GM12874 (cell line): Measurements from ENCODE around the gene HDAC4.

Experiments
- TF ChIP-seq, protein P1 (sequence below): IDR thresholded peaks from 2 replicates; pipeline ENCODE4 v1.5.1; 2011; ENCODE audit warnings: low read depth, mild to moderate bottlenecking, control low read depth, low read length, moderate library complexity; ENCODE audit not compliant: insufficient read depth

Gene HDAC4

DNA sequence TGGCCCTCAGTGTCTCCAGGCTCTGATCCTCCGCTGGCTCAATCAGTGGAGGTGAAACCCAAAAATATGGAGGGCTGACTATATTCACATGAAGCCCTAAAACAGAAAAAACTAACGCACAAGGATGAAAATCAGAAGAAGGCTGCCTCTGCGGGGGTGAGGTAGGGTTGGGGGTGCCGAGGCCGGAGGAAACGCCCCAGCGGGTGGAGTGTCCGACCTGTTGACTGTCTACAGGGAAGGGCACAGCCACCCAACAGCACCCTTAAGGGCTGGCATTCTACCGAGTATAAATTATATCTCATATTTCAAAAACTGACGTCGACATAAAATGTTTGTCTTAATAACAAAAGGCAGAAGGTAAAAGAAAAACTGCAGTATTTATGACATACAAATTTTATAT is 223.5 kb downstream of the HDAC4 start:
- TF ChIP-seq, protein P1, sequence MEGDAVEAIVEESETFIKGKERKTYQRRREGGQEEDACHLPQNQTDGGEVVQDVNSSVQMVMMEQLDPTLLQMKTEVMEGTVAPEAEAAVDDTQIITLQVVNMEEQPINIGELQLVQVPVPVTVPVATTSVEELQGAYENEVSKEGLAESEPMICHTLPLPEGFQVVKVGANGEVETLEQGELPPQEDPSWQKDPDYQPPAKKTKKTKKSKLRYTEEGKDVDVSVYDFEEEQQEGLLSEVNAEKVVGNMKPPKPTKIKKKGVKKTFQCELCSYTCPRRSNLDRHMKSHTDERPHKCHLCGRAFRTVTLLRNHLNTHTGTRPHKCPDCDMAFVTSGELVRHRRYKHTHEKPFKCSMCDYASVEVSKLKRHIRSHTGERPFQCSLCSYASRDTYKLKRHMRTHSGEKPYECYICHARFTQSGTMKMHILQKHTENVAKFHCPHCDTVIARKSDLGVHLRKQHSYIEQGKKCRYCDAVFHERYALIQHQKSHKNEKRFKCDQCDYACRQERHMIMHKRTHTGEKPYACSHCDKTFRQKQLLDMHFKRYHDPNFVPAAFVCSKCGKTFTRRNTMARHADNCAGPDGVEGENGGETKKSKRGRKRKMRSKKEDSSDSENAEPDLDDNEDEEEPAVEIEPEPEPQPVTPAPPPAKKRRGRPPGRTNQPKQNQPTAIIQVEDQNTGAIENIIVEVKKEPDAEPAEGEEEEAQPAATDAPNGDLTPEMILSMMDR, result no peak

DNA sequence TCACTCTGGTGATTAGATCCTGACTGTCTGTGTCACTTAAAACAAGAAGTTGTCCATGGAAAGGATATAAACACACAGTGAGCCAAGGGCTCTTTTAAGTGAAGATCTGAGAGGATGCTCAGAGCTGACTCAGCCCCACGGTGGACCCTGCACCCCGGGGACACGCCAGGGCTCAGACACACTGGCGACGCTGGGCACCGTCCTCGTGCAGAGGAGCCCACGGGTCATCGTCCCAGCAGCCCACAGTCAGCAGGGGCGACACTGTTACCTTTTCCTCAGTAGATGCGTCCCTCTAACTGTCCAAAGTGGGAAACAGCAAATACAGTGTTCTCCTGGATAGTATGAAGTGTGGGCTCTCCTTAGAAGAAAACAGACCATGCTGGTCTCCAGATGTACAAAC is 225.6 kb downstream of the HDAC4 start:
- TF ChIP-seq, protein P1, result no peak

DNA sequence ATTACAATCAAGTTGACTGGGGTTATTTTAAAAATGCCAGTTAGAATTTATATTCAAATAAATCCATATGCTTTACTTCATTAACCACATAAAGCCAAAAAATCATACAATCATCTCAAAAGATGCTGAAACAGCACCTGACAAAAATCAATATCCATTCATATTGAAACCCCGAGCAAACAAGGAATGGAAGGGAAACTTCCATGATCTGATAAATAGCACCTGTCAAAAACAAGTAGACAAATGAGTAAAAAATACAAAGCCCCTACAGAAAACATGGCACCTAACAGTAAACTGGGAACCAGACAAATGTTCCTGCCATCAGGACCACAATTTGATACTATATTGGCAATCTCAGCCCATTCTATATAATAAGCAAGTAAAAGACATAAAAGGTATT is 227.5 kb downstream of the HDAC4 start:
- TF ChIP-seq, protein P1, result no peak

DNA sequence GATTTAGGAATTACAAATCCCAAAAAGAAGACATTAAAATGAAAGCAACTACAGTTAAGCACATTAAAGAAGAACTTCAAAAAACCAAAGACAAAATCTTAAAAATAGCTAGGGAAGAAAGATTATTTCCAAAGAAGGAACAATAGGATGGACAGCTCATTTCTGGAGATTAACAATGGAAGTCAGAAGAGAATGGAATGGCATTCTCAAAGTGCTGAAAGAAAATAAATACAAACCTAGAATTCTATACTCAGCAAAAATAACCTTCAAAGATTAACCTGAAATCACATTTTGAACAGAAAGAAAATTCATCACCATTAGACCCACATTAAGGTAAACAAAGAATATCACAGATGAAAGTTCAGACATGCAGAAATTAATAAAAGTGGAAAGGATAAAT is 229.2 kb downstream of the HDAC4 start:
- TF ChIP-seq, protein P1, result no peak

DNA sequence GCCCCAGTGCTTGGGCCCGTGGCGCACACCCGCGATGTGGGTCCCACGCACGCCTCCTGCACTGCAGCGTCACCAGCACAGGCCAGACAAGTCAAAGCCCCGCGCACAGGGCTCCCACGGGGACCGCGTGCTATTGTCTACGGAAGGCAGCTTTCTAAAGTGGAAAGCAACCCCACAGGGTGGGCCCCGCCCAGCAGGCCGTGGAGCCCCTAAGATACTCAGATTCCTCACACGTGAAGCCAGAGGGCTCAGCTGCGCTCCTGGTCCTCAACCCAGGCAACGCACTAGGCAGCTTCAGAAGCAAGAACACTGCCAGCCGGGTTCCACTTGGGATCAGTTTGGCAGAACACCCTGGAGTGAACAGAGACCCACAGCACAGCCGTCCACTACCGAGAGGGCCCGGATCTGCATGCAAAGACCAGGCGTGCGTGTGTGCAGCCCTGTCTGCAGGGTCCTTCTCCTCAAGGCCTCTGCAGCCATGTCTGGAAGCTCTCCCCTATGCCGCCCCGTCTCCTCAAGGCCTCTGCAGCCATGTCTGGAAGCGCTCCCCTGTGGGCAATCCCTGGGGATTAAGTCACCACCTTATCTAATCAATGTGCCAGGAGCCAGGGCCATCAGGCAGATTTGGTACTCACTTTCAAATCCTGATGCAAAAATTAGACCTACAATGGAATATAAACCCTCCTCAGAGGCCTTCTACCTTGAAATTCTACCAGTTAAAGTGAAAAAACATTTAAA is 231.3 kb downstream of the HDAC4 start:
- TF ChIP-seq, protein P1, result no peak

DNA sequence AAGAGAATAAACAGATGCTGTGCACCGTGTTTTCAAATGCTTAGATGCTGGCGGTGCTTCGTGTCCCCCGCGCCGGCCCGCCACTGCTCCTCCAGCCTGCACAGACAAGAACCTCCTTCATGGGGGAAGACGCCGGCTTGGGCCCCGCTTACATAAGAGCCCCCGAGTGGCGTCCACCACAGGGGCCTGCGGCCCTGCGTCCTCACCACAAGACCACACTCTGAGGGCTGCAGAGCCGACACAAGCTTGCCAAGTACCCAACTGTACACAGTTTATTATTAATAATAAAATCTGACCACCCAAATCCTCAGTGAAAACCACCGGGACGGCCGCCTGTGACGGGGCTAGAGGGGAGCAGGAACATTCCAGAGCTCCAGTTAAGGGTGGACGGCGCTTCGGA is 232.2 kb downstream of the HDAC4 start:
- TF ChIP-seq, protein P1, result no peak

DNA sequence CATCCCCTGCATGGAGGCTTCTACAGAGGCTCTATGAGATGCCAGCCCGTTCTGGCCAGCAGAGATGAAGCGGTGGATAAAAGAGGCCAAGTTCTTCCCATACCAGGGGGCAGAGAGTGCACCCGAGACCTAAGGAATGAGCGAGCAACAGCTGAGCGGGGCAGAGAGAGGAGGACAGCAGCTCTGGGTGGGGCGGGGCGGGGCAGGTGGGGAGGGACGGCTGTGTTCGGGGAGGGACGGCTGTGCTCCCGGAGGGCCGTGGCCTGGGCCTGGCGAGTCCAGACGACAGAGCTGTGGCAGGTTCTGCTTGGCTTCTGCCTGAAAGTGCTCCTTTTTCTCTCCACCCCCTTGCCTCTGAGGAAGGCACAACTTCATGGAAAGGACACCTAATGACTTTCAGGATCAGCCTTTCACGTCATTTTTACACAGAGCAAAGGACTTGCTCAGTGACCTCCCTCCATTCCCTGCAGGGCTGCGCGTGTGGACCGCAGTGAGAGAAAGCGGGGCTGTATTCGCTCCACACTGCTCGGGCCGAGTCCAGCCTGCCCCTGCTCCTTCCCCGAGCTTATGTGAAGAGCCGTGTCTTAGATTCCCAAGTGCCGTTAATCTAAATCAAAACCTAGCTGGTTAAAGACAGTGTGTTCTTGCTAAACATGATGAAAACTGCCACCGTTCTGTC is 232.9 kb downstream of the HDAC4 start:
- TF ChIP-seq, protein P1, result no peak
